Renal cortical epithelial cell (primary cell): ENCODE measurements around the gene CTNNB1. TPM values are rescaled to one million over a fixed set of nuclear protein-coding genes. Genes with fewer than 3 reads are reported as not detected.

Experiments used
- DNase-seq: peaks from one replicate; pipeline ENCODE4 v3.0.0-alpha.2; 2011; ENCODE audit warnings: low read depth
- total RNA-seq: library from RNA; depleted of rRNA; stranded (reverse); fragments of >200 nt; gene quantifications from 2 replicates; pipeline ENCODE4 v1.2.3, GENCODE V29; 2014

CTNNB1 gene
- total RNA-seq, 1 donor from 2014 or later: 829 TPM

DNA sequence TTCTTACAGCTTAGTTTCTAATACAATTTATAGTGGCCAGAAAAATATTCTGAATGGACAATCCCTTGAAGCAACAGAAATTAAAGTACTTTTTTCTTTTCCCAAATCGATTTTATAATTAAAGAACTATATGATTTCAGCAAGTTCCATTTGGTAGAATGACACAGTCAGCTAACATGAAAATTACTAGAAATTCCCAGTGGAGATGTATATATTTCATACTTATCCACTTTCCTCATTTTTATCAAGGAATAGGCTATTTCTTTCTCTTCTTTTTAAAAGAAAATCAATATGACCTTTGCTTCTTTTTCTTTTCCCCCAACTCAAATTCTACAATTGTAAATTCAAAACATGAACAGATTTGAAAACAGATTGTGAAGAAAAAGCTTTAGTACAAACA is 6.4 kb upstream of the CTNNB1 start:
- no peak for DNase-seq

DNA sequence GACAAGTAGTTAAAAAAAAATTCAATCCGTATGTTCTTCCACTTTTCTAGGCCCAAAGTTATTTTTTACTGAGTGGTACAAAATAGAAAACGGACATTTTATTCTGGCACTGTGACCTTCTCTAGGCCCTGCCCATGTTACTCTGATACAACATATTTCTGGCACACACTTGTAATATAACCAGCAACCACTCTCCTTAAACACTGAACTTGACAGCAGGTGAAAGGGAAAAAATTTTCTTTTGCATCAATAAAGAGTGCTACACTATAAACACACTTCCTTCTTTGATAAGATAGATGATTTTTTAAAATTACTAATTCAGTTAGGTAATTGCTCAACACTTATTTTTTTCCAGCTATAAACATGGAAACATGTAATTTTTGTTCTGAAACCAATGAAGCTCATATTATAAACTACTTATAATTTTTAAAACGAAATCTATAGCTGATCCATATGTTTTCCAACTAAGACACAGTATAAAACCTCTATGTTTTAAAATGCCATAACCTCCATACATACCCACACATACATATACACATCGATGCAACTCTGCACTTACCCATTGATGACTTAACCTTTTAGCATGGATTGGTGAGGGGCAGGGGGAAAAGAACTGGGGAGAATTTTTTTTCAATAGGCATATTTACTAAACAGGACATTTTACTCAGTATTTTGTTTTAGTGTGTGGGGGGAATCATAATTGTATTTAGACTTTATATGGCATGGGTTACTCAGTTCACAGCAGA is 5.3 kb upstream of the CTNNB1 start:
- DNase-seq: no peak

DNA sequence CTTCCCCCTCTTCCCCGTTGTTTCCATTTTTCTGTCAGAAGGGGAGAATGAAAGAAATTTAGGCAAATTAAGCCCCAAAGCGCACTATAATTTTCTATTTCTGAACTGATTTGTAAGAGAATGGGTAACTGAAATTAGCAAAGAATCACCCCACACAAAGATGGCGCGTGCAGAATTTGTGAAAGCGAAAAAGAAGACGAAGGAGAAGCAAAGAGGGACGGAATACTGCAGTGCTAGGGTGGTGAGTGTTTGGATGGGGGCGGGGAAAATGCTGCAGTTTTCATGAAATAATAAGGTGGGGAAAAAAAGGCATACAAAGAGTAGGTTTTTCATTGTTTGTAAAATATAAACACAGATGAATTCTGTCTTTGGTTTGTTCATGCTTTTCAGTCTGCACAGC is 4.6 kb upstream of the CTNNB1 start:
- DNase-seq: no peak

DNA sequence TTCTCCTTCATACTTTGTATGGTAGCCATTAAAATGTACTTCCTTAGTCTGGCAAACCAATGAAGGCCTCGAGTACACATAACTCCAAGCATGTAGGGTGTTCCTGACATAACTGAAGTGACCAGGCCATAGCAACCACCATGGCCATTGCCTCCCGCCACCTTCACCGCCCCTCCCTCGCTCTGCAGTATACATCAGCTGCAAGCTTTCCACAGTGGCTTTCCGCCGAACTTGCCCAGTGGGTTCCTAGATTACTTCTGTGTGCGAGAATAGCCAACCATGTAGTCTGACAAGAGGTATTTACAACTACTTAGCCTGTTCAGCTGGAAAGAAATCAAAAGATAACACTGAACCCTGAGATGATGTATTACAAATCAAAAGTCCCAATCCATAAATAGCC is 3.4 kb upstream of the CTNNB1 start:
- DNase-seq: no peak

DNA sequence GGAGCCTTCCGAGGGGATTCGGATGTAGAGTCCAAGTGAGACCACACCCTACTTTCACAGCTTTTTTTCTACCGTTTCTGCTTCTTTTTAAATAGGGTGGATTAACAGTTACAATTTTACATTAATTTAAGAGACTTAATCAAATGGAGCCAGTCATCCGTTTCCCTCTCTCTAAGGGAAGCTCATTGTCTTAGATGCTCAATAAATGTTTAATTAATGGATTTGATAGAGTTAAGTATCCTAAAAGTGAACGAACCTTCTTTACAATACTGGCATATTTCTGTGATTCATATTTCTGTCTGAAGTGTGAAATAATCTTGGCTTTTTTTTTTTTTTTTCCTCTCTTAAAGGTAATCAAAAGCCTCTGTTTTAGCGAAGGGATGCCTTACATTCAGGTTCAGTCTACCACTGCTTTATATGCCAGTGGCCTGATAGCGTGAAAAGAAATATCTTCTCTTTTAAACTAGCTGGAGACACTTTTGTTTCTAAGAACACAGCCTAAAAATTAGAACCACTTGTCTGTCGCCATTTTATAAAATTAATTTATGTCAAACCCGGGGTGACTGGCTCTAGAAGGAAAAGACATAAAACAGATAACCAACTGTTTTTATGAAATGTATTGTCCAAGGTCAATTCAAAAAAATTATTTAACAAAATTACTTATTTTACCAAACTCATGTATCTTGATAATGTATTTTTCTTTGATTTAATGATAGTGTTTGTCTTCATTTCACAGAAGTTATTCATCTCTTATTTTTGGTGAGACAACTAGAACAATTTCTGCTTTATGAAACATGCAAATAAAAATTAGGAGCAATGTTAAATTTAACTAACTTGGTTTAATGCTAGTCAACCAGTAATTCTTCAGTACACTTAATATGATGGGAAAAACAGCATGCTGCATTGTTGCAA is 2.5 kb upstream of the CTNNB1 start:
- no peak for DNase-seq

DNA sequence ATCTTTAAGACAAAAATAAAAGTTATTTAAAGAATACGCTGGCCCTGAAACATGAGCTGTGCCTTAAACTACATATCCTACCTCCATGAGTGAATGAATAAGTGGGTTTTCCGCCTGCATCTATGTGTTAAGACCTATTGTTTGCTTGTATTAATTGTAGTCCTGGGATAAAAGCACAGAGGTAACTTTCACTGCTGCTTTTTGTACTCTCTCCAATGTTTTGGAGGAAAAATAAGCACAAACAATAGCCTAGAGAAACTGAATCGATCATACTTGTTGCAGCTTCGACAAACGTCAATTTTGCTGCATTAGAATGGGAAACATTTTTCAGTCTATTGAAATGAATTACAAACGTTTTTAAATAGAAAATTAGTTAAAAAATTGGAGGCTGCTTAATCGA is 1.3 kb upstream of the CTNNB1 start:
- DNase-seq: no peak

- DNase-seq: no peak
These were observed 779 bp upstream of the CTNNB1 start for GRCh38 chr3:41198526-41198925.

DNA sequence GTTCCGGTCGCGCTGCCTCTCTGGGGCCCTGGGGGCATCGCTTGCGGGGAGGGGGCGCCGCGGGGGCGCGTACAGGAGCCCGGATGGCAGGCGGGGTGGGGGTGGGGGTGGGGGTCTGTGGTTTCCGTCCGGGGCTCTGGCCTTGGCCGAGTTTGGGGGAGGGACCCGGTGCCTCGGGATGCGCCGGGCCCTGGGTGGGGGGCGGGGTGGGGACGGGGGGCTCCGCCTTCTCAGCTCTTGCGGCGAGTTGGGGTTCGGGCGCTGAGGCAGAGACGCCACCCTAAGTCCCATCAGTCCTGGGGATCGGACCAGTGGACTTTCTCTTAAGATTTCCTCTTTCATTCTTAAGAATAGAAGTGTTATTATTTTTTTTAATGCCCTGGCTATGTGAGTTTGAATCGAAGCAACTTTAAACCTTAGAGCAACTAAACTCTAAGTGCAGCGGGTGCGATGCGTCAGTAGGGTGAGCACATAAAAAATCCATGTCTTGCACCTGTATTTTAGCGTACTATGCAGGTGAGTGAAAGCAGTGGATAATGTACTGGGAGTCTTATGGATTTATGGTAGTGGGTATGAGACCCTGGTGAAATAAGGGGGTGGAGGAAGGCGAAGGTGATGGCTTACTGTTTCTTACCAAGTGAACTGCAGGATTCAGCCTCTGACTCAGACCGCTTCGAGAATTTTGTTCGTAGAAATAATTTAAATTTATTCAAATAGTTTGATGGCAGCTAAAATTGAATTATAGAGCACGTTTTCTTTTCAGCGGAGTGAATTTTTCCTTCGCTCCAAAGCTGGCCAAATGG is 762 bp downstream of the CTNNB1 start:
- no peak for DNase-seq

GRCh38 chr3:41200669-41201021 is 1.3 kb downstream of the CTNNB1 start:
- DNase-seq: peak; percentile 61

- DNase-seq: no peak
These were observed 2.9 kb downstream of the CTNNB1 start for GRCh38 chr3:41202075-41202833.

GRCh38 chr3:41202834-41203345 is 3.6 kb downstream of the CTNNB1 start:
- DNase-seq: peak; percentile 68

GRCh38 chr3:41204369-41204768 is 5.1 kb downstream of the CTNNB1 start:
- DNase-seq: no peak

DNA sequence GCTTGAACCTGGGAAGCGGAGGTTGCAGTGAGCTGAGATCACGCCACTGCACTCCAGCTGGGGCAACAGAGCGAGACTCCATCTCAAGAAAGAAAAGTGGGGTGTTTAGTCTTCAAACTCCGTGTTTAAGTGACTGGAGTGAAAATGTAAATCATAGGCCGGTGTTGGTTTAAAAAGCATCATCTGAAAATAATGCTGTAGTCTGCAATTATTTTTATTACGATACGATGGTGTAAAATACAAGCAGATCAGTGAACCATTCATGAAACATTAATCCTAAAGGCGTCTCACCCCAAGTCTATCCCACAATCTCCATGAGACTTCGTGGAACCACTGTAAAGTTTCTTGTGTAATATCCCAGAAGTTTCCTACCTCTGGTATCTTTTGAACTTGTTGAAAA is 6.3 kb downstream of the CTNNB1 start:
- DNase-seq: no peak

GRCh38 chr3:41207355-41207754 is 8.1 kb downstream of the CTNNB1 start:
- no peak for DNase-seq

DNA sequence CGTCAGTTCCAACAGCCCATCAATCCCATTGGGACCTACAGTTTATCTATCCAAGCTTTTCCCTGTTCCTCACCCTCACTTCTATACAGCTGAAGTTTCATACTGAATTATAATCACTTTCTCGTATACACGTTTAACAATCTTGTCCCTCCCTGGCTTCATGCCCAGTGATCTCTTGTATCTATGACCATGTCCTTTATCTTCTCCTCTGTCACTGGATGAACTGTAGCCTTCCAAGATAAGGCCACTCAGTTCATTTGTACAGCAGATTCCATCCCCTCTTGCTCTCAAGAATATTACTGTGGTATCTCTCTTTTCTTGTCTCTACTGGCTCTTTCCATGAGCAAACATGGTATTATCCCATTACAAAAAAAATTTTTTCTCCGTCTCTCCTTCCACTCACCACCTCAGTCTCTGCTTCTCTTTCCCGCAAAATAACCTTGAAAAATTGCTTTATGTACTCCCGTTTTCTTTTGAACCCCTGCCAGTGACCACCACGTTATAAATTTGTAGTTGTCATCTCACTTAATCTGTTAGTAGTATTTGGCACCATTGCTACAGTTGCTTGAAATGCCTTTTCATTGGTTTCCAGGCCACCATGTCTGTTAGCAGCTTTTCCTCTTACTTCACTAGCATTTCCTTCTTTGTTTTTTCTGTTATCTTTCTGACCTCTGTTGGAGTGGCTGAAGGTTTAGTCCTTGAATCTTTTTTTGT is 9.4 kb downstream of the CTNNB1 start:
- no peak for DNase-seq

GRCh38 chr3:41209646-41210045 is 10.3 kb downstream of the CTNNB1 start:
- DNase-seq: no peak

DNA sequence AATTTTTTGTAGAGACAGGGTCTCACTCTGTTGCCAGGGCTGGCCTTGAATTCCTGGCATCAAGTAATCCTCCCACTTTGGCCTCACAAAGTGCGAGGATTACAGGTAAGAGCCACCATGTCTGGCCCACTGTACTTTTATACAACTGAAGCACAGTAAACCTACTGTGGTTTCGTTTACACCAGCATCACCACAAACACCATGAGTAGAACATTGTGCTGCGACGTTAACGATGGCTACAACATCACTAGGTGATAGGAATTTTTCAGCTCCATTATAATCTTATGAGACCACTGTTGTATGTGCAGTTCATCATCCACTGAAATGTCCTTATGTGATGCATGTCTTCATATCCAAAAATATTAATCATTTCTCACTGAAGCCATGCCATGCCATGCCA is 11.7 kb downstream of the CTNNB1 start:
- no peak for DNase-seq

DNA sequence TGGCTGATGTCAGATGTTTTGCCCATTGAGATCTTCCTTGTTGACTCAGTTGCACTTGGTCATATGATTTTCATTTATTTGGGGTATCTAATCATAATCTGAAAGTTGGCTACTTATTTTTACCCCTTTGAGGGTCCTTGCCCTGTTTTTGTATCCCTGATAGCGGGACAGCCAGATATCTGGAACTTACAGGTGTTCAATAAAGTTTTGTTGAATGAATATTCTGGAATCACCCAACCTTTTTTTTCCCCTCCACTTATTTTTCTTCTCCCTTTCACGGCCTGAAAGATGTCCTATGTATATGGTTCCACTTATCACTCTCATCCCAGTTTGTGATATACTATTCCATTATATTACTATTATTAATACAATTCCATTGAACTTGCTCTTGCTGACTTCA is 12.8 kb downstream of the CTNNB1 start:
- no peak for DNase-seq

DNA sequence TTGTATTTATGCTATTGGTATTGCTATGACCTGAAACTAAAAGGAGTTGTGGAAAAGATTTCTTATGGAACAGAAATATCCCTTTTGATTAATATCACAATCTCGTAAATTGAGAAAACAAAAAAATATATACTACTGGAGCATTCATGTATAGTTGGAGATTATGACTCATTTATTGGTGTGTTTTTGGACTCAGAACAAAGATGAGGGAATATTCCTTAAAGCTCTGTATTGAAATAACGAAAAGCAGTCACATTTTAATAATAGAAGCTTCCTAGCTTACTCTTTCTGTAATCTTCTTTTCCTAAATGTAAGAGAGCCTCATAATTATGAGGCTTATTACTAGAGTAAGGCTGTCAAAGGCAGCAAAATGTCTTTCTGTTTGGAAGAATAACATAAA is 14.3 kb downstream of the CTNNB1 start:
- no peak for DNase-seq

DNA sequence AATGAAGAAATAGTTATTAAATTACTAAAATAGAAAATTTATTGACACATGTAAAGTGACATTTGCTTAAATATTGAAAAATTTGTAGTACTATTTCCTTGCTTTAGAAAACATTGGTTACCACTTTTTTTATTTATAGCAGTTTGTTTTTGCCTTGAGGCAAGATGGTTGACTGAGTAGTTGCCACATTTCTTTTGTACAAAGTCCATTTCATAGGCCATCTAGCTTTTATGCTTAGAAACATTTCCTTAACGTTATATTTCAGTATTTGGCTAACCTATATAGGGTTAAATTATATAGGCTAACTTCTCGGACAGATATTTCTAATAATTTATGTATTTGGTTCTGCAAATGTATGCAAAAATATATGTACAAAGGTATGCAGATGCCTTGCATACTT is 17.1 kb downstream of the CTNNB1 start:
- DNase-seq: peak; percentile 33

DNA sequence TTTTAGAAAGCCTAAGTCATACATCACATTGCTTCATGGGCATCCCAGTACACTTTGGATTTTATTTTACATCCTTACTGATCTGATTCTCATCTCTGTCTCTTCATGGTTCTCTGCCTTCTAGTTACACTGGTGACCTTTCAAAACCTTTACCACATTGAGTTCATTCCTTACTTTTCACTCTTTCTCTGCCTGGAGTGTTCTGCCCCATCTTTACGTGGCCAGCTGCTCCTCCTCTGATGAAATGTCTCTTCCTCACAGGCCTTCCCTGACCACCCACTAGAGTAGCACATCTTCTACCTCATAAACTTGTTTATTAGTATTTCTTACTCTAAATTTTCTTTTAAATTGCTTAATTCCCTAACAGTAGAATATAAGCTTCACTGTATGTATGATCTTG is 17.7 kb downstream of the CTNNB1 start:
- DNase-seq: peak; percentile 31
